Suprapubic skin (tissue), 4 donors: Measurements from ENCODE around the gene INTS6L. TPM values are rescaled to one million over a fixed set of nuclear protein-coding genes. Genes with fewer than 3 reads are reported as not detected.

Experiments
- DNase-seq, 2 donors: peaks; one replicate each; pipeline ENCODE4 v3.0.0-alpha.2; 2019; ENCODE audit warnings: low spot score in 2 of 2
- H3K27ac ChIP-seq: fragments of 200-600 bp; sonication (generic); one replicate; pipeline ENCODE4 v1.5.1; 2019
- H3K27me3 ChIP-seq: fragments of 200-600 bp; sonication (generic); one replicate; pipeline ENCODE4 v1.5.1; 2019
- H3K36me3 ChIP-seq: fragments of 200-600 bp; sonication (generic); one replicate; pipeline ENCODE4 v1.5.1; 2019
- H3K4me1 ChIP-seq: fragments of 200-600 bp; sonication (generic); one replicate; pipeline ENCODE4 v1.5.1; 2019
- H3K4me3 ChIP-seq: fragments of 200-600 bp; sonication (generic); one replicate; pipeline ENCODE4 v1.5.1; 2019; ENCODE audit warnings: mild to moderate bottlenecking
- H3K9me3 ChIP-seq: fragments of 200-600 bp; sonication (generic); one replicate; pipeline ENCODE4 v1.5.1; 2019
- CTCF ChIP-seq, 2 donors: fragments of 200-600 bp in 1 of 2; fragments of 450-650 bp in 1 of 2; sonication (generic) in 1 of 2; IDR thresholded peaks; one replicate each; pipeline ENCODE4 v1.5.1; 2016 to 2019; ENCODE audit warnings: antibody characterized with exemption in 2 of 2, mild to moderate bottlenecking in 1 of 2, moderate library complexity in 1 of 2
- EP300 ChIP-seq: sonication (generic); formaldehyde crosslinking; IDR thresholded peaks from one replicate; pipeline ENCODE4 v1.6.1; 2017; ENCODE audit warnings: antibody characterized with exemption
- POLR2A ChIP-seq, 2 donors: fragments of 450-650 bp; IDR thresholded peaks; one replicate each; pipeline ENCODE4 v1.6.1; 2017; ENCODE audit warnings: antibody characterized with exemption in 2 of 2, mild to moderate bottlenecking in 2 of 2, moderate library complexity in 2 of 2
- POLR2AphosphoS5 ChIP-seq, 3 donors: sonication (generic); formaldehyde crosslinking; IDR thresholded peaks; one replicate each; pipeline ENCODE4 v1.6.1; 2017; ENCODE audit warnings: antibody characterized with exemption in 3 of 3
- WGBS: methylation state at CpG from one replicate; pipeline ENCODE4 v1.1.5; 2018; 5-methylcytosine and 5-hydroxymethylcytosine counted together
- total RNA-seq, 4 donors: library from RNA; depleted of rRNA; stranded (reverse); fragments of >200 nt; gene quantifications; one replicate each; pipeline ENCODE4 v1.1.0, GENCODE V29; 2016

INTS6L gene
- total RNA-seq, 4 donors from 2014 or later, result 9.2 to 28.8 (median 12.6) TPM

GRCh38 chrX:135543924-135544323, 23.5 kb downstream of the INTS6L start:
- no peak overlapping the region for H3K4me3 ChIP-seq
- H3K9me3 ChIP-seq, result no peaks in the 10 kb centered on the region
- TF ChIP-seq POLR2AphosphoS5 (IDR thresholded peaks at IDR 0.05) (no peak), POLR2A (IDR thresholded peaks at IDR 0.05) (no peak), EP300 (no peak), CTCF (IDR thresholded peaks at IDR 0.05) (no peak)
- no peaks in the 10 kb centered on the region for H3K27me3 ChIP-seq
- H3K36me3 ChIP-seq, result no peaks in the 10 kb centered on the region
- DNase-seq, result no peak
- H3K27ac ChIP-seq, result no peak overlapping the region
- 25% methylated on average over 2 of the region's 2 CpGs for WGBS
- H3K4me1 ChIP-seq, result no peaks in the 10 kb centered on the region

GRCh38 chrX:135544338-135544948, 24.0 kb downstream of the INTS6L start:
- H3K4me1 ChIP-seq, result no peaks in the 10 kb centered on the region
- WGBS, result 52% methylated on average over 5 of the region's 5 CpGs
- H3K36me3 ChIP-seq, result no peaks in the 10 kb centered on the region
- H3K9me3 ChIP-seq, result no peaks in the 10 kb centered on the region
- H3K4me3 ChIP-seq, result no peak overlapping the region
- H3K27ac ChIP-seq, result no peak overlapping the region
- TF ChIP-seq POLR2AphosphoS5 (IDR thresholded peaks at IDR 0.05), result no peak
- no peak for TF ChIP-seq POLR2A (IDR thresholded peaks at IDR 0.05)
- TF ChIP-seq CTCF (IDR thresholded peaks at IDR 0.05), result no peak
- no peak for TF ChIP-seq EP300
- no peak for DNase-seq
- no peaks in the 10 kb centered on the region for H3K27me3 ChIP-seq

- no peaks in the 10 kb centered on the region for H3K27me3 ChIP-seq
- 67% methylated on average over 4 of the region's 4 CpGs for WGBS
- no peak overlapping the region for H3K27ac ChIP-seq
- H3K4me1 ChIP-seq, result no peaks in the 10 kb centered on the region
- TF ChIP-seq EP300, result no peak
- H3K36me3 ChIP-seq, result no peaks in the 10 kb centered on the region
- no peaks in the 10 kb centered on the region for H3K9me3 ChIP-seq
- H3K4me3 ChIP-seq, result no peak overlapping the region
- no peak for DNase-seq
Observed at GRCh38 chrX:135547767-135548166, 27.3 kb downstream of the INTS6L start.

- Histone ChIP-seq H3K9me3 (no peaks in the 10 kb centered on the region), H3K4me1 (no peaks in the 10 kb centered on the region), H3K4me3 (no peak overlapping the region), H3K27me3 (no peaks in the 10 kb centered on the region), H3K27ac (no peak overlapping the region), H3K36me3 (no peaks in the 10 kb centered on the region)
- no peak for DNase-seq
- TF ChIP-seq POLR2A (IDR thresholded peaks at IDR 0.05) (no peak), CTCF (IDR thresholded peaks at IDR 0.05) (no peak), EP300 (no peak), POLR2AphosphoS5 (IDR thresholded peaks at IDR 0.05) (no peak)
- WGBS, result 55% methylated on average over 2 of the region's 2 CpGs
Observed at GRCh38 chrX:135549519-135549918, 29.1 kb downstream of the INTS6L start.

GRCh38 chrX:135556055-135556454, 35.6 kb downstream of the INTS6L start:
- H3K27ac ChIP-seq, result no peak overlapping the region
- no peaks in the 10 kb centered on the region for H3K9me3 ChIP-seq
- no peaks in the 10 kb centered on the region for H3K36me3 ChIP-seq
- 75% methylated on average over 3 of the region's 3 CpGs for WGBS
- no peak for DNase-seq
- no peak overlapping the region for H3K4me3 ChIP-seq
- no peaks in the 10 kb centered on the region for H3K4me1 ChIP-seq
- no peaks in the 10 kb centered on the region for H3K27me3 ChIP-seq
- TF ChIP-seq EP300, result no peak
- no peak for TF ChIP-seq POLR2A (IDR thresholded peaks at IDR 0.05)
- TF ChIP-seq POLR2AphosphoS5 (IDR thresholded peaks at IDR 0.05), result no peak
- TF ChIP-seq CTCF (IDR thresholded peaks at IDR 0.05), result no peak

- TF ChIP-seq POLR2A (IDR thresholded peaks at IDR 0.05) (no peak), CTCF (IDR thresholded peaks at IDR 0.05) (no peak), EP300 (no peak), POLR2AphosphoS5 (IDR thresholded peaks at IDR 0.05) (no peak)
- 91% methylated on average over 2 of the region's 2 CpGs for WGBS
Observed at GRCh38 chrX:135557344-135557743, 36.9 kb downstream of the INTS6L start.

More at GRCh38 chrX:135557344-135557743, 36.9 kb downstream of the INTS6L start:
- Histone ChIP-seq H3K36me3 (no peaks in the 10 kb centered on the region), H3K9me3 (no peaks in the 10 kb centered on the region), H3K27me3 (no peaks in the 10 kb centered on the region), H3K4me1 (no peaks in the 10 kb centered on the region), H3K4me3 (no peak overlapping the region), H3K27ac (no peak overlapping the region)
- no peak for DNase-seq
